K562 (cell line): ENCODE measurements around the gene PTPRC. TPM values are rescaled to one million over a fixed set of nuclear protein-coding genes. Genes with fewer than 3 reads are reported as not detected.

Experiments
- ATAC-seq: fragments of 200-7000 bp; cut with Tn5 transposase; 3 replicates; pipeline ENCODE4 v1.9.1; 2020; ENCODE audit warnings: moderate library complexity
- BruUV-seq: library from RNA; stranded (reverse); fragments of 400-500 nt; replicated peaks from 2 replicates; lab custom pipeline; 2021; lab: Mats Ljungman, UMichigan
- CTCF ChIA-PET: fragments of 300-600 bp; formaldehyde crosslinking; extraction: SDS; loops from one replicate; lab custom pipeline; 2021; ENCODE audit warnings: low intra/inter-chr PET ratio; lab: Yijun Ruan, JAX
- POLR2A ChIA-PET: fragments of 300-600, 350-650 bp; sonication (Branson Sonifier 250); formaldehyde crosslinking; extraction: SDS; loops from one replicate; lab custom pipeline; 2021; ENCODE audit warnings: antibody characterized with exemption, inconsistent platforms; lab: Yijun Ruan, JAX
- DNase-seq, 4 experiments: peaks; one replicate each; pipeline versions ENCODE4 v3.0.0 to v3.0.0-alpha.2; 2011 to 2018; ENCODE audit warnings: low spot score in 3 of 4, mixed read lengths in 3 of 4; ENCODE audit errors: extremely low read depth in 1 of 4
- FAIRE-seq: peaks from 2 replicates; lab custom pipeline; 2011; peaks lifted over from hg19 to GRCh38; lab: Jason Lieb, UNC
- H2AFZ ChIP-seq: 2 replicates; pipeline ENCODE4 v1.6.0; 2011; ENCODE audit warnings: low read depth, low read length, control low read depth, inconsistent platforms
- H3K27ac ChIP-seq: fragments of 200-600 bp; 3 replicates; pipeline ENCODE4 v1.8.0; 2011; ENCODE audit warnings: low read depth, mild to moderate bottlenecking, control low read depth, inconsistent platforms, low read length, moderate library complexity, mixed read lengths; ENCODE audit errors: extremely low read depth
- H3K27me3 ChIP-seq, 2 experiments: fragments of 300-600 bp in 1 of 2; 2 replicates in 1 of 2; 3 replicates in 1 of 2; pipeline versions ENCODE4 v1.6.0 to v1.8.0; 2011; ENCODE audit warnings: inconsistent platforms in 2 of 2, low read length in 2 of 2, mild to moderate bottlenecking in 1 of 2, mixed read lengths in 1 of 2, moderate library complexity in 1 of 2; ENCODE audit not compliant: control insufficient read depth in 2 of 2, insufficient read depth in 2 of 2
- H3K36me3 ChIP-seq: fragments of 300-600 bp; 3 replicates; pipeline ENCODE4 v1.8.0; 2011; ENCODE audit warnings: mild to moderate bottlenecking, low read length, inconsistent platforms; ENCODE audit not compliant: control insufficient read depth, insufficient read depth
- H3K4me1 ChIP-seq, 2 experiments: fragments of 200-600 bp in 1 of 2; replicated peaks in 1 of 2; 2 replicates in 1 of 2; 3 replicates in 1 of 2; pipeline versions ENCODE4 v1.5.1 to v1.8.0; 2011; ENCODE audit warnings: inconsistent platforms in 2 of 2, low read length in 2 of 2, mild to moderate bottlenecking in 1 of 2, mixed read lengths in 1 of 2, moderate library complexity in 1 of 2; ENCODE audit not compliant: control insufficient read depth in 2 of 2, insufficient read depth in 2 of 2
- H3K4me2 ChIP-seq: 2 replicates; pipeline ENCODE4 v1.6.1; 2011; ENCODE audit warnings: low read length, control low read depth, inconsistent platforms, mixed read lengths; ENCODE audit not compliant: insufficient read depth
- H3K4me3 ChIP-seq: fragments of 200-600 bp; sonication (generic), shearing (Covaris generic); 2 replicates; pipeline ENCODE4 v1.5.1; 2016; ENCODE audit warnings: control low read depth, inconsistent platforms
- H3K79me2 ChIP-seq: fragments of 200-600 bp; 3 replicates; pipeline ENCODE4 v1.8.0; 2011; ENCODE audit warnings: low read length, inconsistent platforms; ENCODE audit not compliant: control insufficient read depth, insufficient read depth
- H3K9ac ChIP-seq, 2 experiments: 2 replicates each; pipeline versions ENCODE4 v1.6.0 to v1.6.1; 2011; ENCODE audit warnings: low read depth in 2 of 2, low read length in 2 of 2, control low read depth in 1 of 2, inconsistent platforms in 1 of 2, mild to moderate bottlenecking in 1 of 2, mixed read lengths in 1 of 2; ENCODE audit not compliant: insufficient read depth in 1 of 2
- H3K9me1 ChIP-seq: one replicate; pipeline ENCODE4 v1.6.0; 2011; ENCODE audit warnings: inconsistent platforms, mild to moderate bottlenecking, low read length, moderate library complexity; ENCODE audit not compliant: control insufficient read depth, insufficient read depth
- H3K9me3 ChIP-seq: replicated peaks from 2 replicates; pipeline ENCODE4 v1.5.1; 2011; ENCODE audit warnings: low read depth, low read length, inconsistent platforms; ENCODE audit not compliant: control insufficient read depth, insufficient read depth
- H4K20me1 ChIP-seq: replicated peaks from 2 replicates; pipeline ENCODE4 v1.6.1; 2011; ENCODE audit warnings: low read length, inconsistent platforms, mixed read lengths; ENCODE audit not compliant: control insufficient read depth, insufficient read depth
- CBX3 ChIP-seq, 2 experiments: IDR thresholded peaks; 1 replicate in 1 of 2; 2 replicates in 1 of 2; pipeline ENCODE4 v1.6.1; 2012; ENCODE audit warnings: inconsistent platforms in 2 of 2, low read length in 2 of 2, borderline replicate concordance in 1 of 2, control low read depth in 1 of 2
- FOXK2 ChIP-seq, 2 experiments: fragments of 450-650 bp; IDR thresholded peaks in 1 of 2; conservative IDR thresholded peaks in 1 of 2; 2 replicates each; pipeline ENCODE4 v1.6.1; 2016; ENCODE audit warnings: low read depth in 2 of 2, mild to moderate bottlenecking in 1 of 2
- HSF4 ChIP-seq: fragments of 250-450 bp; sonication (Bioruptor Pico); IDR thresholded peaks from 2 replicates; pipeline ENCODE4 v2.1.2; 2022; ENCODE audit warnings: mild to moderate bottlenecking, moderate library complexity, borderline replicate concordance
- L3MBTL2 ChIP-seq: fragments of 450-650 bp; IDR thresholded peaks from 2 replicates; pipeline ENCODE4 v1.6.1; 2016; ENCODE audit warnings: mild to moderate bottlenecking, moderate library complexity
- NFATC3 ChIP-seq: fragments of 450-650 bp; IDR thresholded peaks from 2 replicates; pipeline ENCODE4 v1.6.1; 2017; ENCODE audit warnings: mild to moderate bottlenecking
- SMAD3 ChIP-seq: fragments of 450-650 bp; formaldehyde crosslinking; conservative IDR thresholded peaks from 2 replicates; pipeline ENCODE4 v1.4.0; 2020; ENCODE audit warnings: mild to moderate bottlenecking
- TAF9B ChIP-seq: fragments of 450-650 bp; IDR thresholded peaks from 2 replicates; pipeline ENCODE4 v1.6.1; 2018; ENCODE audit warnings: mild to moderate bottlenecking; ENCODE audit not compliant: partially characterized antibody
- TFE3 ChIP-seq: fragments of 450-650 bp; formaldehyde crosslinking; IDR thresholded peaks from 2 replicates; pipeline ENCODE4 v1.4.0; 2020; ENCODE audit warnings: mild to moderate bottlenecking, mixed read lengths
- TRIM24 ChIP-seq, 2 experiments: fragments of 450-650 bp; IDR thresholded peaks; 2 replicates each; pipeline ENCODE4 v1.6.1; 2016
- WGBS: fragments of 100-300 bp; shearing (Covaris generic); methylation state at CpG from one replicate; pipeline ENCODE4 v1.1.6; 2016; ENCODE audit warnings: low coverage, mixed read lengths; ENCODE audit not compliant: insufficient coverage; ENCODE audit errors: missing lambda C conversion rate; 5-methylcytosine and 5-hydroxymethylcytosine counted together
- in situ Hi-C: fragments of 300-500 bp; cut with MboI; formaldehyde crosslinking; loops from 4 replicates; pipeline ENCODE4 v1.15.0; 2018; ENCODE audit warnings: inconsistent platforms, mixed read lengths
- intact Hi-C: fragments of 100-400 bp; cut with micrococcal nuclease; formaldehyde crosslinking; loops from 2 replicates; pipeline ENCODE4 v1.14.2; 2022
- polyA plus RNA-seq, 8 experiments: library from polyadenylated mRNA; depleted of rRNA in 4 of 8; stranded (reverse) in 5 of 8; unstranded in 3 of 8; fragments of >200 nt; fragmentation: Nextera tagmentation in 2 of 8; fragmentation: Illumina TruSeq in 1 of 8; extraction: Ambion mirVana in 2 of 8; extraction: Trizol in 1 of 8; gene quantifications; 2 replicates each; pipeline versions ENCODE4 v1.2.1 to v1.2.3, GENCODE V29; 2011 to 2014; ENCODE audit warnings: inconsistent platforms in 1 of 8, missing spikeins in 1 of 8
- total RNA-seq, 7 experiments: library from RNA; depleted of rRNA in 6 of 7; stranded (reverse); fragments of >200 nt in 6 of 7; fragmentation: Illumina TruSeq in 2 of 7; extraction: Trizol in 2 of 7; gene quantifications; 2 replicates each; pipeline versions ENCODE4 v1.2.1 to v1.2.3, GENCODE V29; 2011 to 2021; ENCODE audit warnings: low replicate concordance in 1 of 7
- TF ChIP-seq, protein P1 (sequence below), 2 experiments: fragments of 450-650 bp; conservative IDR thresholded peaks; 2 replicates each; pipeline ENCODE4 v1.6.1; 2017; ENCODE audit warnings: mild to moderate bottlenecking in 2 of 2, moderate library complexity in 2 of 2
- TF ChIP-seq, protein P2 (sequence below): sonication (generic); formaldehyde crosslinking; IDR thresholded peaks from 2 replicates; pipeline ENCODE4 v1.5.0; 2020; ENCODE audit warnings: missing genetic modification reagents

Gene PTPRC
- total and polyA plus RNA-seq, 9 of the 15 experiments (the other 6 are each of a cell fraction or from before 2014, with no cell fraction given) = 7.1 to 107 (median 62.9) TPM

DNA sequence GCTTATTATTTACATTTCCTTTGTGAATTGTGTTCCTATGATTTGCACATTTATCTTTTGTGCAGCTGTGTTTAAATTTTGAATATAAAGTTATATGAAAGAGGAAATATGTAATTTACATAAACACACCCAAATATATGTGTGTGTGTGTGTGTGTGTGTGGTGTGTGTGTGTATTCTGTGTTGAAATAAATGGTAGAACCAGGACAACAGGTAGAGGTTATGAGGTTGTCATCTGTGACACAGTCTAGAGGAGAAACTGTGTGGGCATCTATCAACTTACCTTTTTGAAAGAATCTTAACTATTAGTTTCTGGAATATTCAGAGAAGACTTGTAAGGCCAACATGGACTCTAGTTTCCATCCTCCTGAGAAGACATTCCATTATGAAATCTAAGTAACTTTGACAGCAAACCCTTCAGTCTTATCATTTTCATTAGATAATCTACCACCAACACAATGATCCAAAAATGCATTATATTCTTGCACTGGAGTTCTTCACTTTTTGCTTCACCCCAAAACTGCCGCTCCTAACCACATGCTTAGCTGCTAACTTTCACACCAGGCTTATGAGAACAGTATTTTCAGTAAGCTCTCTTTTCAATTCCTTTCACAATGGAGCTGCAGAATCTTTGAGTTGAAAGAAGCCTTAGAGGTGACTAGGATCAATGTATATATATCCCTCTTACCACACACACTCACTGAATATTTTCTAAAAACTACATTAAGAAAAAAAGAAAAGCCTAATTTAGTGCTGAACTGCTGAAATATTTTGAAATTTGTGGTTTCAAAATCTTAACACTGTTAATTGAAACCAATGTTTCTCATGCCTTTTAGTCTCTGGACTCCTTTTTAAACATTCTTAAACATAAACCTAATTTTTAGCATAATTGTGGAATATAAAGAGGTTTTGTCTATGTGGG lies 21.8 kb downstream of the PTPRC start (continued):
- no peak for TF ChIP-seq HSF4 (CRISPR knock-in tag)
- TF ChIP-seq TAF9B = no peak

DNA sequence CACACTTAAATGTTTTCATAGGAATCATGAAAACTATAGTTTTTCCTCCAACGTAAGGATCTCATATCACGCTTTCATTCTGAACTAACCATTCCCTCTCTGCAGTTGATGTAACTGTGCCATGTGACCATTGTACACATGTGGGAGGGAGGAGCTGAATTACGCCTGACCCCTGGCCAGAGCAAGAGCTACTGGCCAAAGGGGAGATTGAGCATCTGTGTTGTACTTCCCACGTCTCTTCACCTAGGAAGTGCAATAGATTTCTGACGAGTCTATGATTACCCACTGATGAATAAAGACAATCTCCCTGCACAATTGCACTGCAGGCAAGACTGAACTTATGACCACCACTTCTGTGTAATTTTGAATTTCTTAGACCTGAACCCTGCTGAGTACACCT lies 24.0 kb downstream of the PTPRC start:
- H3K9ac ChIP-seq = no peak overlapping the region
- FAIRE-seq (peak; percentile 69), DNase-seq (peak in 1 of 4 experiments; percentile 54), ATAC-seq (peak; percentile 78)
- H3K9me3 ChIP-seq = no peaks in the 10 kb centered on the region; the same call in 1 of the 2 replicates
- H3K27me3 ChIP-seq = no peaks in the 10 kb centered on the region
- peak overlapping the region; percentile 7; the same call in 1 of the 3 replicates for H3K27ac ChIP-seq
- no peaks in the 10 kb centered on the region for H4K20me1 ChIP-seq
- H3K4me1 ChIP-seq = peaks cover 0 to 17% of the 10 kb centered on the region in 2 experiments; a peak in 3 of 5 replicates
- WGBS = 17% methylated on average over 5 of the region's 5 CpGs
- no TSS peak for BruUV-seq
- H3K9me1 ChIP-seq = no peaks in the 10 kb centered on the region
- peaks cover 11% of the 10 kb centered on the region; the same call in 1 of the 3 replicates for H3K36me3 ChIP-seq
- H3K79me2 ChIP-seq = peaks cover 65% of the 10 kb centered on the region
- in situ Hi-C loops = no loop called here
- H3K4me3 ChIP-seq = no peak overlapping the region
- H3K4me2 ChIP-seq = 0 out of 2 replicates have a peak overlapping the region, but pooled peaks have one; percentile 0
- intact Hi-C loops = no loop called here
- peak overlapping the region; percentile 35; the same call in 1 of the 2 replicates for H2AFZ ChIP-seq
- POLR2A ChIA-PET = interaction anchor here (0.7 kb wide), 1 partner anchor 469 kb away, joined by 3 read pairs; no protein-coding TSS in a partner anchor
- CTCF ChIA-PET = no interaction called here
- TF ChIP-seq FOXK2 (conservative IDR thresholded peaks at IDR 0.05 in 1 of 2, IDR thresholded peaks at IDR 0.05 in 1 of 2; ENCODE audit: low read depth in 2 of 2) = peak in 1 of 2 experiments; percentile 30; a peak in 1 of 4 replicates
- TF ChIP-seq TRIM24 (IDR thresholded peaks at IDR 0.05) = no peak
- TF ChIP-seq, protein P1, sequence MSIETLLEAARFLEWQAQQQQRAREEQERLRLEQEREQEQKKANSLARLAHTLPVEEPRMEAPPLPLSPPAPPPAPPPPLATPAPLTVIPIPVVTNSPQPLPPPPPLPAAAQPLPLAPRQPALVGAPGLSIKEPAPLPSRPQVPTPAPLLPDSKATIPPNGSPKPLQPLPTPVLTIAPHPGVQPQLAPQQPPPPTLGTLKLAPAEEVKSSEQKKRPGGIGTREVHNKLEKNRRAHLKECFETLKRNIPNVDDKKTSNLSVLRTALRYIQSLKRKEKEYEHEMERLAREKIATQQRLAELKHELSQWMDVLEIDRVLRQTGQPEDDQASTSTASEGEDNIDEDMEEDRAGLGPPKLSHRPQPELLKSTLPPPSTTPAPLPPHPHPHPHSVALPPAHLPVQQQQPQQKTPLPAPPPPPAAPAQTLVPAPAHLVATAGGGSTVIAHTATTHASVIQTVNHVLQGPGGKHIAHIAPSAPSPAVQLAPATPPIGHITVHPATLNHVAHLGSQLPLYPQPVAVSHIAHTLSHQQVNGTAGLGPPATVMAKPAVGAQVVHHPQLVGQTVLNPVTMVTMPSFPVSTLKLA (conservative IDR thresholded peaks at IDR 0.05) = peak in 1 of 2 experiments; percentile 25; a peak in 1 of 4 replicates
- TF ChIP-seq CBX3 (IDR thresholded peaks at IDR 0.05; ENCODE audit: borderline replicate concordance in 1 of 2, low read length in 2 of 2) = peak in 1 of 2 experiments; percentile 20; a peak in 1 of 3 replicates
- peak; percentile 11; the same call in 1 of the 2 replicates for TF ChIP-seq TFE3 (CRISPR knock-in tag)
- TF ChIP-seq SMAD3 (CRISPR knock-in tag) = 0 out of 2 replicates have a peak, but pooled peaks have one; percentile 26
- TF ChIP-seq, protein P2, sequence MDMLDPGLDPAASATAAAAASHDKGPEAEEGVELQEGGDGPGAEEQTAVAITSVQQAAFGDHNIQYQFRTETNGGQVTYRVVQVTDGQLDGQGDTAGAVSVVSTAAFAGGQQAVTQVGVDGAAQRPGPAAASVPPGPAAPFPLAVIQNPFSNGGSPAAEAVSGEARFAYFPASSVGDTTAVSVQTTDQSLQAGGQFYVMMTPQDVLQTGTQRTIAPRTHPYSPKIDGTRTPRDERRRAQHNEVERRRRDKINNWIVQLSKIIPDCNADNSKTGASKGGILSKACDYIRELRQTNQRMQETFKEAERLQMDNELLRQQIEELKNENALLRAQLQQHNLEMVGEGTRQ (CRISPR knock-in tag) = peak; percentile 87
- no peak for TF ChIP-seq NFATC3
- TF ChIP-seq L3MBTL2 = 0 out of 2 replicates have a peak, but pooled peaks have one; percentile 40
